HG03460 (cell line): Measurements from ENCODE around the gene SLC17A1.

ENCODE experiments used
- ATAC-seq: cut with Tn5 transposase; IDR thresholded peaks from one replicate; pipeline ENCODE4 v1.9.1; 2021; ENCODE audit not compliant: unreplicated experiment

The SLC17A1 gene

GRCh38 chr6:25833136-25833535 is 1.3 kb upstream of the SLC17A1 start:
- ATAC-seq: no peak

DNA sequence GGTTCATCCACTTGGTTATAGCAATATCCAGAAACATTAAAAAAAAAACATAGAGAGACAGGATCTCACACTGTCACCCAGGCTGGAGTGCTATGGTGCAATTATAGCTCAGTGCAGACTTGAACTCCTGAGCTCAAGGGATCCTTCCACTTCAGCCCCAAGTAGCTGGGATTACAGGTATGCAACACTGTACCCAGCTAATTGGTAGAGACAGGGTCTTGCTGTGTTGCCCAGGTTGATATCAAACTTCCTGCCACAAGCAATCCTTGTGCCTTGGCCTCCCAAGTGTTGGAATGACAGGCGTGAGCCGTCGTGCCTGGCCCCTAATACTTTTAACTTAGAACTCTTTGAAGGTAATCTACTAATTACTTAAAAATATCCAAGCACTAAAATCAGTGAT is 818 bp upstream of the SLC17A1 start:
- ATAC-seq: no peak

GRCh38 chr6:25832307-25832662 is 433 bp upstream of the SLC17A1 start:
- ATAC-seq: no peak

GRCh38 chr6:25830458-25830857 is 1.4 kb downstream of the SLC17A1 start:
- ATAC-seq: no peak

DNA sequence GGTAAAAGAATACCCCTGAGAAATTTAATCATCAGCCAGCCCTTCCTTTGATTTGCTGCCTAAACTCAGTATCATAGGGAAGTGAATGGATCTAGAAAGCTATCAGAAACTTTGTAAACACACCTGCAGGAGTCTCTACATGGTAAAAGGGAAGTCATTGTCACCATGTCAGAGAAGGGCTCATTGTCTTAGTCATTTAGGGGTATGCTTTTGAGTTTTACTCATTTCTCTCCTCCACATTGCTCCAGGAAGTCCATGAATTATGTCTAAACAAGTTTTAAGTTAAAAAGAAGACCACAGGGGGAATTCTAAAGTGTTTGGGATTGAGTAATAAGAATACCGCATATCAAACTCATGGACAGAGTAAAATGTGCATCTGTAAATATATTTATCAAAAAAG is 2.5 kb downstream of the SLC17A1 start:
- ATAC-seq: no peak

- ATAC-seq: no peak
Measured at GRCh38 chr6:25821341-25821740, 10.5 kb downstream of the SLC17A1 start.

DNA sequence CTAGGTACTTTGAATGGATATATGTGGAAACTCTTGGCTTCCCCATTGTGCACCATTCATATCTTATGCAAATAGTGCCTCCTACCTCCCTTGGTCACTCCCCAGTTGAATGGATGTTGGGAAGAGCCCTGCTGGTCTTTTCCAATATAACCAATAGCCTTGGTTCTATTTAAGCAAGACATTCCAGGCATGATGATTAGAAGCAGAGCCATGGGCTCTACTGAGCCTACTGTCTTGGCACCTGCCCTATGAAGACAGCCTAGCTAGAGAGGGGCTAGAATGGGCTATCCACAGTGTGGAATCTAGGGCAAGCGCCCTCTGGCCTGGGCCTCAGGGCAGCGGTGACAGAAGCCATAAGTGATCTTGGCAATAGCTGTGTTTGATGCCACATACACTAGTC is 15.6 kb downstream of the SLC17A1 start:
- no peak for ATAC-seq

DNA sequence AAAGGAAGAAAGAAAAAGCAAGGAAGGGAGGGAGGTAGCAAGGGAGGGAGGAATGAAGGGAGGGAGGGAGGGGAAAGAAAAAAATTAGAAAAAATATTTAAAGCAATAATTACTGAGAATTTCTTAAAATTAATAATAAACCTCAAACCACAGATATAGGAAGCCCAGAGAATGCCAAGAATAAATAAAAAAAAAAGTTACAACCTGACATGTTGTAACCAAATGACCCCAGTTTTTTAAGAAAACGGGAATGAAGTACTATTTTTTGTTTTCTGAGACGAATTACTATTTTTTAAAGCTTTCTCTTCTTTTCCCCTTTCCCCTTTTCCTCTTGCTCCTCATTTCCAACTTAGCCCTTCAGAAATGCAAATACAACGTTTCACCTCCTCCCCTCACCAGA is 16.7 kb downstream of the SLC17A1 start:
- ATAC-seq: no peak

DNA sequence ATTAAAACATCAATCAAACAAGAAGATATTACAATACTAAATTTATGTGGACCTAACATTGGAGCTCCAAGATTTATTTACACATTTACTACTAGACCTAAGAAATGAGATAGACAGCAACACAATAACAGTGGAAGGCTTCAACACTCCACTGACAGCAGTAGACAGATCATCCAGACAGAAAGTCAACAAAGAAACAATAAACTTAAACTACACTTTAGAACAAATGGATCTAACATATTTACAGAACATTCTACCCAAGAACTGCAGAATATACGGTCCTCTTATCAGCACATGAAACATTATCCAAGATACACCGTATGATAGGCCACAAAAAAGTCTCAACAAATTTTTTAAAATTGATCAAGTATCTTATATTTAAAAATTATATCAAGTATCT is 27.0 kb downstream of the SLC17A1 start:
- no peak for ATAC-seq

DNA sequence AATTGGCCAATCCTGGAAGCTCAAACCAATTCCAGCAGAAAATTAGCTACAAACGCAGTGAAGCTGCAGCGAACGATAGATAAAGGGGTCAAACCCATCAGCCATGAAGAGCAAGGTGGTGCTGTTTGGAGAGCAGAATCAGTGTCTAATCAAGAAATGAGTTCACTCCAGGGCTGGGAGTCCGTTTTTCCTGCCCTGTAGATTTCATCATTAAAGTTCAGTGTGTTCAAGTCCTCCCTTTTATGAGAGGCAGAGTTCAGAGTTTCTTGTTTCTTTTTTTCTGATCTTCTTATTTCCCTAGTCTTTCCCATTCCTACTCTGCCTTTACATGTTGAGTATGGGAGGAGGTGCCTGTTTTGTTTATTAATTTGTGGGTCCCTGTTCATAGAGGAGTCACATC is 30.4 kb downstream of the SLC17A1 start:
- ATAC-seq: no peak

DNA sequence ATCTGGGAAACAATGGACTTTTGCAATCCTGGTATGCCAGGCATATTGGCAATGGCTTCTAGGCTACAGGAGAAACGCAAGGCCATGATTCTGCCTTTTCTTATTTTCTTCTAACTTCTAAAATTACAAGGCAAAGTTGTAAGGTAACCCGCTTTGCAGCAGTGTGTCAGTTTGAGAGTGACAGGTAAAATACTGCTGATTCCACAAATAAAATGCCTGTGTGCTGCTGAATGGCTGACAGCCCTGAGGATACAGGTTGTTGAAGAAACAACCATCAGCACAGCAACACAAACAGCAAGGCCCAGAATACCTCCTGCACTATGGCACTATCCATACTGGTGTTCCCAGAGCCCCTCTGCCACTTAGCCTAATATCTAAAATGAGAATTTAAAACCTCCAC is 37.1 kb downstream of the SLC17A1 start:
- no peak for ATAC-seq

DNA sequence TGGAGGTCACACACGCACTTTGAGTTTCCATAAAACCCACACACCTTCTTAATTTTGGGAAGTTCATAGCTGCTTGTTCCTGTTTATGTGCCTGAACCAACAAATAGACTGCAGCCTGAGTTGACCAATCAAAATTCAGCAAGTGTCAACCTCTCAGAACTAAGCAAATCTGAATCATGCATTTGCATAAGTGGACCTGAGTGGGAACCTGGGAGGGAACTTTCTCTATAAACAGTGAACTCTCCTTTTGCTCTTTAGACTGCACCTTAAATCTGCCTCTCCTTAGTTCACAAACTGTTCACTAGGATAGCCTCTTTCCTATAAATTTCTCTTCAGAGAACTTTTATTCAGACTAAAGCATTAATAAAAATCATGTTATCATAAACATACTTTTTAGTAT is 37.9 kb downstream of the SLC17A1 start:
- ATAC-seq: no peak

DNA sequence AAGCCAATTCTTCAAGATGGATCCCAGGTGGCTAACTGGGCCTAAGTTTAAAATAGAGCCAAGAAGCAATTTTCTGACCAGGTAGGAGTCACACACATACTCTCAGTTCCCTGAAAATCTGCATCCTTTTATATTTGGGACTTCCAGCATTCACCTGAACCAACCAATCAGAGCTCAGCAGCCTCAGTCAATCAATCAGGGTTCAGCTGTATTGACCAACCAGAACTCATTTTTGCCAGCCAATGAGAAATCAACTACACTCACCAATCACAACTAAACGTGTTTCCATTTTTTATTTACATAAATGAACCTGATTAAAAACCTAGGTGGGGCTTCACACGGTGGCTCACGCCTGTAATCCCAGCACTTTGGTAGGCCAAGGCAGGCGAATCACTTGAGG is 39.8 kb downstream of the SLC17A1 start:
- ATAC-seq: no peak

GRCh38 chr6:25789475-25789874 is 42.4 kb downstream of the SLC17A1 start:
- no peak for ATAC-seq

DNA sequence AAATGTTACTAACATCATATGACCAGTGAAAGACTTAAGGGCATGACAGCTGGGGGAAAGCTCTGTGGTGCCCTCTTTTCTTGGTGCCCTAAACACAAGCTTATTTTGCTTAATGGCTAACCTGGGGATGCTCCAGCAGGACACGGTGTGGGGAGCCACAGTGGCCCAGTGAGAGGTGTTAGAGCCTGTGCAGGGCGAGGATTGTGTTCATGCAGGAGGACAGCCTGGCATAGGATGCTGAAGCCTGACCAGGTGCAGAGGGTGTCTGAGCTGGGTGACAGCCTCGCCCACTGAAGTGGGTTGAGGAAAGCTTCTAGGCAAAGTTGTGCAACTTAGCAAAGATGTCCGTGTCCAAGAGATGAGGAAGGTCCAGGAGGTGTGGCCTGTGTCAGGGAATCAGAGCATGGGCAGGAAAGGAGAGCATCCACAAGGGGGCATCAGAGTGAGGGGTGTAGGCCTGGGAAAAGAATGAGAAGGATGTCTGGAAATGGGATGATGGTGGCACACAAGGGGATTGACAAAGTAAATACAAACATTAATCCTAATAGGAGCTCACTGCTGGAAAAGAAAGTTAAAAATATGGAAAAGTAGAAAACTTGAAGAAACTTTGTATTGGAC is 43.4 kb downstream of the SLC17A1 start:
- no peak for ATAC-seq

DNA sequence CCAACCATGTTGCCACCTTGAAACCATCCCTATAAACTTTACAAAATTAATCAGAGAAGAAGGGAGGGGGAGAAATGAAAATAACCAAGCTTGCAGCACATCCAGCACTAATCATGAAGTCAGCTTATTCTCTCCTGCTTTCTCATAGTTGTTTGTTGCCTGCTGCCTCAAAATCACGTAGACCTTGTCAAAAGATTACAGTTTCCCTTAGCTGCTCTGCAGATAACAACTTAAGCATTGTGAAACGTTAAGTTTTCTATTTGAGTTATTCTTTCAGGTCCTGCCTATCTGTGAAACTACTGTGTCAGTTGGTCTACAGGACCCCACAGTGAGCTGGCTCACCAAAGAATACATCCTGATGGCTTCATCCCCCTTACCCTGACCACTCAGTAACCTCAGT is 44.4 kb downstream of the SLC17A1 start:
- ATAC-seq: no peak

DNA sequence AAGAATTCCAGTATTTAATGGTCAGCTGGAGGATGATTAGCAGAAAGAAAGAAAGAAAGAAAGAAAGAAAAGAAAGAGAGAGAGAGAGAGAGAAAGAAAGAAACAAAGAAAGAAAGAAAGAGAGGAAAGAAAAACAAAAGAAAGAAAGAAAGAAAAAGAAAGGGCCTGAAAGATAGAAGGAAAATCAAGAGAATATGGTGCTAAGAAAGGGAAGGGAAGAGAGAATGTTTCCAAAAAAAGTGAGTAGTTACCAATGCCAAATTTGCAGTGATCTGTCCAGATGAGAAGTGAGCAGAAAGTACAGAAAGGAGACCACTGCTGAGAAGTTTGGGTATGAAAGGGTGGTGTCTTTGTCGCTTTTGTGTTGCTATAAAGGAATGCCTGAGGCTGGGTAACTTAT is 50.7 kb downstream of the SLC17A1 start:
- no peak for ATAC-seq

DNA sequence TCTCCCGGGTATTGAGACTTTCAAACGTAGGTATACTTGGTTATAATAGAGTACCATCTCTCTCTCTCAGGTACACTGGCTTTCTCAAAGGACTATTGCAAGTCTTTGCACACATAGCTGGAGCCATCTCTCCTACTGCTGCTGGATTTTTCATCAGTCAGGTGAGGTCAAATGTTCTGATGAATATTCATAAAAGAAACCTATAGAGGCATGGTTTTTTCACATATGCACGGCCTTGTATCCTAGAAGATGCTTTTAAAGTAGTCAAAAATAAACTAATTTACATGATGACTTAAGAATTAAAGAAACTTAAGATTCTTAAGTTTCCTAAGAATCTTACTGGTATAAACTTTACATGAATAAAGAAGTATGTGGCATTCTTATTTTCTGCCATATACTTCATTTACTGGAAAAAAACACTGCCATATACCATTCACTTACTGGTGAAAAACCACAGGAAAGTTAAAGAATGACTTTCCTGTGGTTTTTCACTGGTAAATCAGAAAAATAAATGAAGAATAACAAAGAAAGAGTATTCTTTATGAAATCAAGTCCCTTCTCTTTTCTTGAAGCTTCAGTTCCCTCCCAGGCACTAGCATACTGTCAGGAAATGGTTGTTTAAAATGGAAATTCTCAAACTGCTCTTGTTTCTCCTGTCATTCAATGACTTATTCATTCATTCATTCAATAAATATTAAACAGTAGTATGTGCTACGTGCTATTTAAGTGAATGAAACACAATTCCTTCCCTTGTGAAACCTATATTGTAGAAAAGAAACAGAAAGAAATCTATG is 53.8 kb downstream of the SLC17A1 start:
- ATAC-seq: no peak

- no peak for ATAC-seq
Measured at GRCh38 chr6:25777031-25777430, 54.8 kb downstream of the SLC17A1 start.

- no peak for ATAC-seq
Measured at GRCh38 chr6:25774120-25774715, 57.6 kb downstream of the SLC17A1 start.

- ATAC-seq: no peak
Measured at GRCh38 chr6:25769983-25770382, 61.9 kb downstream of the SLC17A1 start.

DNA sequence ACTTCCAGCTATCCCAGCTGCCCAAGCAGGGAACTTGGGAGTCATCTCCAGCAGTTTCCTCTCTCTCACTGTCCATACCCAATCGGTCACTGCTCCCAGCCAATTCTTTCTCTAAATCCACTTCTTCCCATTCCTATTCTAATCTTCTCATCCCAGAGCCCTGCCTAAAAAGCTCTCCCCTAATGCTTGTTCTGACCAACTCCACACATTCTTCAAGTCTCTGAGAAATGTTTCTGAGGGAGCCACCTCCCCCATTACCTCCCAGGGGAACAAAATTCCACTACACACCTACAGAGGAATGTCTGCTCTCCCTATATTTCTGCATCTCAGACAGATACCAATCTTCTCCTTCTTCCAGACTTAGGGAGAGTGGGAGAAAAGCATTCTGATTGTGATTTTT is 63.3 kb downstream of the SLC17A1 start:
- no peak for ATAC-seq

GRCh38 chr6:25764611-25765010 is 67.2 kb downstream of the SLC17A1 start:
- no peak for ATAC-seq
